ENCODE measurements around the gene FUT3. TPM values are rescaled to one million over a fixed set of nuclear protein-coding genes. Genes with fewer than 3 reads are reported as not detected.
"Not testable (repeated sequence)": the region's sequence is repeated elsewhere in the genome, so short reads cannot be mapped to it uniquely, and the experiment has no call there.

Gene FUT3
- polyA plus RNA-seq, 1 experiment = not detected

DNA sequence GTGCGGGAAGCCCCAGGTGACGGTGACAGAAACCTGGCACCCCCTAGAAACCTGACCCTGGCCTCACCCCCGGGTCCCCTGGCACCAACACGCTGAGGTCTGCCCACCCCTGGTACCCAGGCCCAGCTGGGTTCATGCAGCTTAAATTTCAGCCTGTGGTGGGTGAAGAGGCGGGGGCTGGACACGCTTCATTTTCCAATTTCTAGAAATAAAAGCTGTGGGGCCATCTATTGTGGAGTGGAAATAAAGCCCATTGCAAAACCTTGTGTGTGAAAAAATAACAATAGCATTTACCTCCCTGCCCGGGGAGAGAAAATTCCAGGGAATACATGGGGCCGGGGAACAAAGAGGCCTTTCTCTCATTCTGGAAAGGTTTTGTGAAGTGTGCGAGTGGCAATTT, 26.6 kb upstream of the FUT3 start:
- DNase-seq (ENCODE audit: low read depth, low spot score) = no peak
- POLR2A ChIA-PET = no interaction called here
- CTCF ChIA-PET = interaction anchor here (0.7 to 3.9 kb wide), 2 partner anchors 49 to 74 kb away, joined by 3 to 20 read pairs; no protein-coding TSS in a partner anchor

DNA sequence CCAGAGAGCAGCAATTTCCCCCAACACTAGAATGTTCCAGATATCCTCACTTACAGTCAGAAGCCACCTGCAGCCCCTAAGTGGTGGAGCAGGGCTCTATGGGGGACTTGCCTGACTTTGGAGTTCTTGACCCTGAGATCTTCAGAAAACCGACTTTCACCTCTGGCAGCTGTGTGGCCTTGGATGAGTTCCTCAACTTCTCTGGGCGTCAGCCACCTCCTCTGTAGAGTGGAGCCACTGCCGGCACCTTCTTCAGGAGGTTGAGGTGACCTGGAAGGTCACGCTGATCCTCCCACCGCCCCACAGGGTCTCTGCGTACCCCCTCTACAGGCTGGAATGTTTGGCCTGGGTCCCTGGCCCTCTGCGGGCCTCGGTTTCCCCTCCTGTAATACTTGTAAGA, 26.2 kb upstream of the FUT3 start:
- Histone ChIP-seq H3K27ac (ENCODE audit: low read depth, low read length) (no peak overlapping the region), H3K27me3 (ENCODE audit: control insufficient read depth, insufficient read depth, low read length) (peaks cover 6% of the 10 kb centered on the region), H3K4me3 (ENCODE audit: low read depth, low read length) (no peak overlapping the region), H3K9me3 (ENCODE audit: control insufficient read depth, insufficient read depth, low read length) (peaks cover 3% of the 10 kb centered on the region; the same call in 1 of the 2 replicates)
- ChIA-PET POLR2A (no interaction called here), CTCF (interaction anchor here (3.9 kb wide), 1 partner anchor 74 kb away, joined by 20 read pairs; no protein-coding TSS in a partner anchor)
- DNase-seq (ENCODE audit: low read depth, low spot score) = no peak
- TF ChIP-seq, protein P1, sequence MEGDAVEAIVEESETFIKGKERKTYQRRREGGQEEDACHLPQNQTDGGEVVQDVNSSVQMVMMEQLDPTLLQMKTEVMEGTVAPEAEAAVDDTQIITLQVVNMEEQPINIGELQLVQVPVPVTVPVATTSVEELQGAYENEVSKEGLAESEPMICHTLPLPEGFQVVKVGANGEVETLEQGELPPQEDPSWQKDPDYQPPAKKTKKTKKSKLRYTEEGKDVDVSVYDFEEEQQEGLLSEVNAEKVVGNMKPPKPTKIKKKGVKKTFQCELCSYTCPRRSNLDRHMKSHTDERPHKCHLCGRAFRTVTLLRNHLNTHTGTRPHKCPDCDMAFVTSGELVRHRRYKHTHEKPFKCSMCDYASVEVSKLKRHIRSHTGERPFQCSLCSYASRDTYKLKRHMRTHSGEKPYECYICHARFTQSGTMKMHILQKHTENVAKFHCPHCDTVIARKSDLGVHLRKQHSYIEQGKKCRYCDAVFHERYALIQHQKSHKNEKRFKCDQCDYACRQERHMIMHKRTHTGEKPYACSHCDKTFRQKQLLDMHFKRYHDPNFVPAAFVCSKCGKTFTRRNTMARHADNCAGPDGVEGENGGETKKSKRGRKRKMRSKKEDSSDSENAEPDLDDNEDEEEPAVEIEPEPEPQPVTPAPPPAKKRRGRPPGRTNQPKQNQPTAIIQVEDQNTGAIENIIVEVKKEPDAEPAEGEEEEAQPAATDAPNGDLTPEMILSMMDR (IDR thresholded peaks at IDR 0.05; ENCODE audit: low read depth, low read length) = no peak

More for the DNA sequence above, 26.6 kb upstream of the FUT3 start:
- TF ChIP-seq, protein P1 (IDR thresholded peaks at IDR 0.05; ENCODE audit: low read depth, low read length) = no peak
- Histone ChIP-seq H3K4me3 (ENCODE audit: low read depth, low read length) (no peak overlapping the region), H3K27ac (ENCODE audit: low read depth, low read length) (no peak overlapping the region), H3K9me3 (ENCODE audit: control insufficient read depth, insufficient read depth, low read length) (peaks cover 3% of the 10 kb centered on the region; the same call in 1 of the 2 replicates), H3K27me3 (ENCODE audit: control insufficient read depth, insufficient read depth, low read length) (peaks cover 6% of the 10 kb centered on the region)

DNA sequence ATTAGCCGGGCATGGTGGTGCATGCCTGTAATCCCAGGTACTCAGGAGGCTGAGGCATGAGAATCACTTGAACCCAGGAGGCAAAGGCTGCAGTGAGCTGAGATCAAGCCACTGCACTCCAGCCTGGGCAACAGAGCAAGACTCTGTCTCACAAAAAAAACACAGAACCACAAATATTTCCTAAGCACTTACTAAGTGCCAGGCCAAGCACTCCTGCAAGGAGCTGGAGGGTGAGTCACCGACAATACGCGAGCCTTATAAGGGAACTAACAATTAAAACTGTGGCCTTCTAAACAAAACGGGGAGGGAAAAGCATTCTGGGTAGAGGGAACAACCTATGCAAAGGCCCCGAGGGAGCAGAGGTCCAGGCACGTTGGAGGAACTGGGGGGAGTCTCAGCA, 23.2 kb upstream of the FUT3 start:
- H3K4me3 ChIP-seq (ENCODE audit: low read depth, low read length); H3K27me3 ChIP-seq (ENCODE audit: control insufficient read depth, insufficient read depth, low read length); DNase-seq (ENCODE audit: low read depth, low spot score); H3K27ac ChIP-seq (ENCODE audit: low read depth, low read length); H3K9me3 ChIP-seq (ENCODE audit: control insufficient read depth, insufficient read depth, low read length): not testable (repeated sequence)
- ChIA-PET POLR2A (interaction anchor here (0.8 kb wide), 1 partner anchor 47 kb away, joined by 8 read pairs; no protein-coding TSS in a partner anchor), CTCF (interaction anchor here (0.7 kb wide), 1 partner anchor 70 kb away, joined by 5 read pairs; no protein-coding TSS in a partner anchor)

DNA sequence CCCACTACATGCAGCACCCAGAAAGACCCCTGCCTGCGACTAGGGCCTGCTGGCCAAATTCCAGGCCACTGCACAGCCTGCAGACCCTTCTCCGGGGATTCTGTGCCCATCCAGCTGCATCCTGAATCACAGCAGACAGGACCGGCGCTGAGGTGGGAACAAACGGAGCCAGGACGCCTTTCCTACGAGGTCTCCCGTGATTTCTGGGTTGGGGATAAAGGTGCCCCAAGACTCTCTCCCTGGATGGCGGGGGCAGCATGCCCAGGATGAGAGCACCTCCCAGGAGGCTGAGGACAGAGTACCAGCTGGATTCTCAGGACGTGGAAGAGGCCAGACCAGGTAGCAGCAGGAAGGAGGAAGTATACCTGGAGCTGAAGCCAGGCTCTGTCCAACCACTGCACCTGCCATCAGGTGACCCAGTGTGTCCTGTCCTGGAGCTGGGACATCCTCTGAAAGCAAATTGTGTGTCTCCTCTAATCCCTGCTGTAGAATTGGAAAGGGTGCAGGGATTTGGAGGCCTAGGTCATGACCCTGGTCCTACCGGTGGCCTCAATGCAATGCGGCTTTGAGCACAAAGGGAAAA, 22.5 kb upstream of the FUT3 start:
- ChIA-PET CTCF (interaction anchor here (0.6 to 1.8 kb wide), 2 partner anchors 69 to 190 kb away, joined by 8 to 10 read pairs; no protein-coding TSS in a partner anchor), POLR2A (no interaction called here)
- DNase-seq (ENCODE audit: low read depth, low spot score) = no peak
- Histone ChIP-seq H3K27me3 (ENCODE audit: control insufficient read depth, insufficient read depth, low read length) (peaks cover 7% of the 10 kb centered on the region), H3K27ac (ENCODE audit: low read depth, low read length) (no peak overlapping the region), H3K4me3 (ENCODE audit: low read depth, low read length) (no peak overlapping the region), H3K9me3 (ENCODE audit: control insufficient read depth, insufficient read depth, low read length) (peaks cover 3% of the 10 kb centered on the region; the same call in 1 of the 2 replicates)
- TF ChIP-seq, protein P1 (IDR thresholded peaks at IDR 0.05; ENCODE audit: low read depth, low read length) = no peak

DNA sequence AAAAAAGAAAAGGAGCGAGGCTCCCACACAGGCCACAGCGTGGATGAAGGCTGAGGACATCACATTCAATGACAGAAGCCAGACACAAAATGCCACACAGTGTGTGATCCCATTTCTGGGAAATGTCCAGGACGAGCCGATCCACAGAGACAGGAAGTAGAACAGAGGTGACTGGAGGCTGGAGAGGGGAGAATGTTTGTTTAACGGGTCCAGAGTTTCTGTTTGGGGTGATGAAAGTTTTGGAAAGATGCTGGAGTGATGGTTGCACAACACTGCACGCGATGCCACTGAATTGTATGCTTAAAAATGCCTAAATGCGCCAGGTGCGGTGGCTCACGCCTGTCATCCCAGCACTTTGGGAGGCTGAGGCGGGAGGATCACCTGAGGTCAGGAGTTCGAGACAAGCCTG, 19.7 kb upstream of the FUT3 start:
- TF ChIP-seq, protein P1 (IDR thresholded peaks at IDR 0.05; ENCODE audit: low read depth, low read length) = no peak
- peaks cover 6% of the 10 kb centered on the region for H3K27me3 ChIP-seq (ENCODE audit: control insufficient read depth, insufficient read depth, low read length)
- DNase-seq (ENCODE audit: low read depth, low spot score) = no peak
- no peak overlapping the region for H3K4me3 ChIP-seq (ENCODE audit: low read depth, low read length)
- ChIA-PET CTCF (no interaction called here), POLR2A (no interaction called here)
- peaks cover 3% of the 10 kb centered on the region; the same call in 1 of the 2 replicates for H3K9me3 ChIP-seq (ENCODE audit: control insufficient read depth, insufficient read depth, low read length)
- no peak overlapping the region for H3K27ac ChIP-seq (ENCODE audit: low read depth, low read length)

Measured in AG04450 (cell line).